Kidney glomerular epithelial cell (primary cell): ENCODE results near the gene NPDC1.

Source experiments
- DNase-seq: peaks from one replicate; lab custom pipeline; 2025; lab: John Stamatoyannopoulos, UW

NPDC1 gene

DNA sequence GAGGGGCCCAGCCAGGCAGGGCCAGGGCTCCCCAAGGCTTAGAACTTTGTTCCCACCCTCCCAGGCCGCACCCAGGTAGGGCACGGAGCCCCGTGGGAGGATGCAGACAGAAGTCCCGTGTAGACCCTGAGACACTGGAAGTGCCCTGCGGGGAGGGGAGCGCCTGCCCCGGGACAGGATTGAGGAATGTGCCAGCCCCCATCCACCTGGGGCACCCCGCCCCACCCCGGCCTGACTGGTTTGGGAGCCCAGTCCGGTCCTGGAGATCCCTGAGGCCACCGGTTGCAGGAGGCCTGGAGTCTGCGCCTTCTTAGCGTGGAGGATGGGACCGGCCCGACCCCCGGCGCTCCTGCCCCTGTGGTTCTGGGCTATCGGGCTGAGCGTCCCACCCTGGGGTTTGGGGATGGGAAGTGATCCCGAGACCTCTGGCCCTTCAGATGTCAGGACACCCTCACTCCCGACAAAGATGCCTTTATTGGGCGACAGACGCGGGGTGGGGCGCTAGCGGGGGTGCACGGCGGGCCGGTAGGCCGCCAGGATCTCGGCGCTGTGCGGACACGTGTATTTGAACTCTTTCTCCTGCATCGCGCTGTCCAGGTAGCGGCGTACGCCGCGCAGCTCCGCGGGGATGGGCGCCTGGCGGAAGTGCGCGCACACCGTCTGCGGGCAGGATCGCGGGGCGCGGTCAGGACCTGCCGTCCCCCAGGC lies 51.6 kb downstream of the NPDC1 start:
- no peak for DNase-seq

DNA sequence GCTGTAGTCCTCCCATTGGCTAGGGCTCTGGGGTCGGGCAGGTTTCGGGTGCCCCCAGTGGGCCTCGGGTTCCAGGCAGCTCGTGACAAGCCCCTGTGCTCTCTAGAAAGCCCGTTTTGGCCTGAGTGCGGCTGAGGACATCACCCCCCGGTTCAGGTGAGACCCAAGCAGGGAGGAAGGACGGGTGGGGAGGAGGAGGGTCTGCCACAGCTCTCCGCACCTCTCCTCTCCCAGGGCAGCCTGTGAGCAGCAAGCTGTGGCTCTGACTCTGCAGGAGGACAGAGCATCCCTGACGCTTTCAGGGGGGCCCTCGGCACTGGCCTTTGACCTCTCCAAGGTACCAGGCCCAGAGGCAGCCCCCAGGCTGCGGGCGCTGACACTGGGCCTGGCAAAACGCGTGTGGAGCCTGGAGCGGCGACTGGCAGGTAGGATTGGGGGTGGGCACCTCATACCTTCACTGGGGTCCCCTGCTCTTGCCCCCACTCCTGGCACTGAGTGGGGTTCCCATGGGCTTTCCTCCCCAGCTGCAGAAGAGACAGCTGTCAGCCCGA lies 53.1 kb downstream of the NPDC1 start:
- DNase-seq: no peak

DNA sequence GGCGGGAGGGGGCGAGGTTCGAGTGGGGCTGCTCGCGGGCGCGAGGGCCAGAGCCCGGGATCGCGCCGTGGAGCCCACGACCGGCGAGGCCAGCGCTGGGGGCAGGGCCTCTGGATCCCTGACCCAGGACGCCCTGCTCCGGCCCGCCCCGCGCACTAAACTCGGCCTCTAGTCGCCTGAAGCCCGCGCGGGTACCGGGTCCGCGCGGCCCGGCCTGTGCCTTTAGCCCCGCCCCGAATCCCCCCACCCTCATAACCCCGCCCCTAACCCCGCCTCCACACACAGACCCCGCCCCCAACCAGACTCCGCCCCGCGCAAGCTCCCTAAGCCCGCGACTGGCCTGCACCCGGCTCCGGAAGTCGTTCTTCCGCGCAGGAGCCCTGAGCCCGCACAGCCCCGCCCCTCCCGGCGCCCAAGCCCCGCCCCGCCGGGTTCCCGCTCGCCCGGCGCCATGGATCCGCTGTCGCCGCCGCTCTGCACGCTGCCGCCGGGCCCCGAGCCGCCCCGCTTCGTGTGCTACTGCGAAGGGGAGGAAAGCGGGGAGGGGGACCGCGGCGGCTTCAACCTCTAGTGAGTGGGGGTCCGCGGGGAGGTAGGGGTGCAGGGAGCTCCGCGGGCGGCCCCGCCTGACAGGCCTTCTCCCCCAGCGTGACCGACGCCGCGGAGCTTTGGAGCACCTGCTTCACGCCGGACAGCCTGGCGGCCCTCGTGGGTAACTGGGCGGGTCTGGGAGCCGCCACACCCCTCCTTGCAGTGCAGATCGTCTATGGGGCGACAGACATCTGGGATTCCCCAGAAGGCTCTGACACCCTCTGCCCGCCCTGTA lies 53.8 kb downstream of the NPDC1 start, which contains the start of gene PAXX:
Gene PAXX (plus strand): TSS at position 430 of the 826 bp plus-strand sequence. CDS start 22 bp downstream, at position 452.
- DNase-seq: peak; percentile 67

DNA sequence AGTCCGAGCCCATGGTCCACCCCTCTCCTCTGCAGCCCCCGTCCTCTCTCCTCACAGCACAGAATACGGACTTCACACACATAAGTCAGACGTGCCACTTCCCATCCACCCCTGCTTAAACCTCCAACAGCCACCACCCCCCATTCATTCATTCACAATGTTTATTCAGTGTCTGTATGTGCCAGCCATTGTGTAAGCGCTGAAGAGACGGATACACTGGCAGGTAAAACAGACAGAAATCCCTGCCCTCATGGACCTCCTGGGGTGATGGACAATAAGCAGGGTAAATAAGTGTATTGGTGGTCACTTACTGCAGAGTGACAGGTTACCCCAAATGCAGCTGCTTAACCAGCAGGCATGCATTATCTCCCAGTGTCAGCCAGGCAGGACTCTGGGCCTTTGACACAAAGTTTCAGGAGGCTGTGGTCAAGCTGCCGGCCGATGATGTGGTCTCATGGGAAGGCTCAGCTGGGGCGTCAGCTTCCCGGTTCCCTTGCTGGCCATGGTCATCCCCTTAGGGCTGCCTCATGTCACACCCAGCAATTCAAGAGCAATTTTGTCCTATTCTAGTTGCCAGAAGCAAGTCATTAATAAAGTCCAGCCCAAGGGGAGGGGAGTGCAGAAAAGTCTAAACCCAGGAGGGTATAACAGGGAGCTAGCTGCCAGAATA lies 55.6 kb downstream of the NPDC1 start:
- no peak for DNase-seq
